Measurements from ENCODE around the gene USP54.
"Not testable (repeated sequence)": the region's sequence is repeated elsewhere in the genome, so short reads cannot be mapped to it uniquely, and the experiment has no call there.

The USP54 gene

DNA sequence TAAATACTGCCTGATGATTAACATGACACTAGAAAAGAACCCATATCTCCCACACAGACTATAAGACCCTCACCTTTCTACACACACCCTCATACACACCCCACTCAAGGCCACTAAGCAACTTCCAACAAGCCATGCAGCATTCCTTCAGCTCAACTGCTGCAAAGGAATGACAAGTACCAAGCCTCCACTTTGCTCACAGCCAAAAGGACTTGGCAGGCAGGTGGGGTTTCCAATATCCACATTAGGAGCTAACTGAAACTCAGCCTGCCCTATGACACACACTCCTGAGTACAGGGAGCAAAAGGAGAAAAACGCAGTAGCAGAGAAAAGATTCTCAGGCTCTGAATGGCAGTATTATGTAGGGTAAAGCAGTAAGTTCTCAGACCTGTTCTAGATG, 13.4 kb downstream of the USP54 start:
- no peaks in the 10 kb centered on the region for H3K27me3 ChIP-seq (ENCODE audit: insufficient read depth, poor library complexity, severe bottlenecking)
- H3K4me3 ChIP-seq (ENCODE audit: severe bottlenecking) = no peak overlapping the region
- peak; percentile 68; the same call in 2 of the 3 replicates for ATAC-seq (ENCODE audit: low read depth)
- no peak for DNase-seq (ENCODE audit: low spot score)
- no peak overlapping the region for H3K27ac ChIP-seq (ENCODE audit: poor library complexity, severe bottlenecking)
- peaks cover 13% of the 10 kb centered on the region for H3K4me1 ChIP-seq (ENCODE audit: insufficient read depth, poor library complexity, severe bottlenecking)
- H3K36me3 ChIP-seq (ENCODE audit: low read depth) = no peaks in the 10 kb centered on the region
- TF ChIP-seq, protein P1, sequence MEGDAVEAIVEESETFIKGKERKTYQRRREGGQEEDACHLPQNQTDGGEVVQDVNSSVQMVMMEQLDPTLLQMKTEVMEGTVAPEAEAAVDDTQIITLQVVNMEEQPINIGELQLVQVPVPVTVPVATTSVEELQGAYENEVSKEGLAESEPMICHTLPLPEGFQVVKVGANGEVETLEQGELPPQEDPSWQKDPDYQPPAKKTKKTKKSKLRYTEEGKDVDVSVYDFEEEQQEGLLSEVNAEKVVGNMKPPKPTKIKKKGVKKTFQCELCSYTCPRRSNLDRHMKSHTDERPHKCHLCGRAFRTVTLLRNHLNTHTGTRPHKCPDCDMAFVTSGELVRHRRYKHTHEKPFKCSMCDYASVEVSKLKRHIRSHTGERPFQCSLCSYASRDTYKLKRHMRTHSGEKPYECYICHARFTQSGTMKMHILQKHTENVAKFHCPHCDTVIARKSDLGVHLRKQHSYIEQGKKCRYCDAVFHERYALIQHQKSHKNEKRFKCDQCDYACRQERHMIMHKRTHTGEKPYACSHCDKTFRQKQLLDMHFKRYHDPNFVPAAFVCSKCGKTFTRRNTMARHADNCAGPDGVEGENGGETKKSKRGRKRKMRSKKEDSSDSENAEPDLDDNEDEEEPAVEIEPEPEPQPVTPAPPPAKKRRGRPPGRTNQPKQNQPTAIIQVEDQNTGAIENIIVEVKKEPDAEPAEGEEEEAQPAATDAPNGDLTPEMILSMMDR (IDR thresholded peaks at IDR 0.05; ENCODE audit: poor library complexity, severe bottlenecking) = no peak
- no peaks in the 10 kb centered on the region for H3K9me3 ChIP-seq (ENCODE audit: severe bottlenecking)

DNA sequence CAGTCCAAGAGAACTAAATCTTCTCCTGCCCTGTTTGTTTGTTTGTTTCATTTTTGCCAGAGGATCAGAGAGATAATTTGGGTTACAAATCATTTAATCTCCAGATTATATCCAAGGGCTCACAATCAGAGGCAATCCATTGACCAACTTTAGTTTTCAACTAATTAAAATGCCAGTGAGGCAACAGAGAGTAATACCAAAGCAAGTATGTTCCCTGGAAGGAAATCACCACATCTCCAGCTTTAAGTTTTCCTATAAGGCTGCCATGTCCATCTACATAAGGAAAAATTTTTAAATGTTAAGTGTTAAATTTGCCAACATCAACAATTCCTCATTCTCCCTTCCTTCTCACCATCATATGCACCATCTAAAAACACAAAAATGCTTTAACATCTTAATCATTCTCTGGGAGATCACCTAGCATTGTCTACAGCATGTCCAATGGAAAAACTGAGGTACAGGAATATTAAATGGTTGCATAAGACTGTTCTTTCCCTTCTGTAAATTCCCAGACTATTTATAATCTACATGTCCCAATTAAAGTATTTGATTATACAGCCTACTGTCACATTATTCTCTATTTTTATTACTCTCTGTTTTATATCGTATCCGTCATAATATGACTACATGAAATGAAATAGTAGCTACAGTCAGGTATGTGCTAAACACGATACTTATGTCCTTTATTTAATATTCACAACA, 14.1 kb downstream of the USP54 start:
- H3K4me1 ChIP-seq (ENCODE audit: insufficient read depth, poor library complexity, severe bottlenecking) = peaks cover 13% of the 10 kb centered on the region
- H3K27me3 ChIP-seq (ENCODE audit: insufficient read depth, poor library complexity, severe bottlenecking) = no peaks in the 10 kb centered on the region
- no peaks in the 10 kb centered on the region for H3K36me3 ChIP-seq (ENCODE audit: low read depth)
- H3K9me3 ChIP-seq (ENCODE audit: severe bottlenecking) = no peaks in the 10 kb centered on the region
- ATAC-seq (ENCODE audit: low read depth) (no peak), DNase-seq (ENCODE audit: low spot score) (no peak)
- TF ChIP-seq, protein P1 (IDR thresholded peaks at IDR 0.05; ENCODE audit: poor library complexity, severe bottlenecking) = no peak
- no peak overlapping the region for H3K27ac ChIP-seq (ENCODE audit: poor library complexity, severe bottlenecking)
- no peak overlapping the region for H3K4me3 ChIP-seq (ENCODE audit: severe bottlenecking)

DNA sequence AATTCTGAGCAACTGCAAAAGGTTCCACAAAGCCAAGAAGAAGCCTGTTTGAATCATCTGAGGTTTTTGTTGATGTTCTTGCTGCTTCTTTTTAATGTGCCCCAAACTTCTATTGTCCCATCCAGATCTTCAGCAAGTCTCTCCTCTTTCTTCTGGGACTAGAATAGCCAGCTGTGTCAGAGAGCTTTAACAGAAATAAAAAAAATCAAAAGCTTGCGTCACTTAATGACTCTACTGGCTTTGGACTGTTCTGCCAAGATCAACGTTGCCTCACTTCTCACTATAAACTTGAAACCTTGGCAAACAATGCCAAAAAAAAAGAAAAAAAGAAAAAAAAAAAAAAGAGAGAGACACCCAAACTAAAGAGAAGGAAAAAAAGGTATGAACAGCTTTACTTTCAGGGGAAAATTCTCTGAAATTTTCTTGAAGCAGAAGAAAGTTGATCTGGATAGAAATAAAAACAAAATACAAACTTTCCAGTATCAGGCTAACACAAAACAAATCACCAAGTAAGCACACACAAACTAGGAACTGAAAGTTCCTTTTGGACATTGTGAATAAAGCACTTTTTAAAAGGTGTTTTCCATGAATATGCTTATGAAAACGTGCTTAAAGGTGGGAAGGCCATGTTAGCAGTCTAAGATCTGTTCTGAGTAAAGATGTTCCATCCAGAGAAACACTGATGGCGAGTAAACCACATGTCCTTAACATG, 14.8 kb downstream of the USP54 start:
- Histone ChIP-seq H3K27ac (ENCODE audit: poor library complexity, severe bottlenecking) (no peak overlapping the region), H3K4me1 (ENCODE audit: insufficient read depth, poor library complexity, severe bottlenecking) (peaks cover 13% of the 10 kb centered on the region), H3K27me3 (ENCODE audit: insufficient read depth, poor library complexity, severe bottlenecking) (no peaks in the 10 kb centered on the region), H3K9me3 (ENCODE audit: severe bottlenecking) (no peaks in the 10 kb centered on the region), H3K36me3 (ENCODE audit: low read depth) (no peaks in the 10 kb centered on the region), H3K4me3 (ENCODE audit: severe bottlenecking) (no peak overlapping the region)
- TF ChIP-seq, protein P1 (IDR thresholded peaks at IDR 0.05; ENCODE audit: poor library complexity, severe bottlenecking) = no peak
- no peak for DNase-seq (ENCODE audit: low spot score)
- ATAC-seq (ENCODE audit: low read depth) = peak; percentile 60; the same call in 2 of the 3 replicates

DNA sequence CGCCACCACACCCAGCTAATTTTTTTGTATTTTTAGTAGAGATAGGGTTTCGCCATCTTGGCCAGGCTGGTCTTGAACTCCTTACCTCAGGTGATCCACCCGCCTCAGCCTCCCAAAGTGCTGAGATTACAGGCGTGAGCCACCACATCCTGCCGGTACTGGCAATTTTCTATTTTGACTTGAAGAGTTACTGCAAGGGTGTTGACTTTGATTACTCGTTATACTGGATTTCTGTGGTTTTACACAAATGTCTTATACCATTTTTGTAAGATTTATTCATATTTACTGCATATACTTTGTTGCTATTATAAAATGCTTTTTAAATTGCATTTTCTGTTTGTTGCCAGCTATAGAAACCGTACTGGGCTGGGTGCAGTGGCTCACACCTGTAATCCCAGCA, 24.1 kb downstream of the USP54 start:
- ATAC-seq (ENCODE audit: low read depth); DNase-seq (ENCODE audit: low spot score); H3K27ac ChIP-seq (ENCODE audit: poor library complexity, severe bottlenecking); H3K4me1 ChIP-seq (ENCODE audit: insufficient read depth, poor library complexity, severe bottlenecking); H3K9me3 ChIP-seq (ENCODE audit: severe bottlenecking); H3K4me3 ChIP-seq (ENCODE audit: severe bottlenecking); H3K36me3 ChIP-seq (ENCODE audit: low read depth); H3K27me3 ChIP-seq (ENCODE audit: insufficient read depth, poor library complexity, severe bottlenecking): not testable (repeated sequence)

DNA sequence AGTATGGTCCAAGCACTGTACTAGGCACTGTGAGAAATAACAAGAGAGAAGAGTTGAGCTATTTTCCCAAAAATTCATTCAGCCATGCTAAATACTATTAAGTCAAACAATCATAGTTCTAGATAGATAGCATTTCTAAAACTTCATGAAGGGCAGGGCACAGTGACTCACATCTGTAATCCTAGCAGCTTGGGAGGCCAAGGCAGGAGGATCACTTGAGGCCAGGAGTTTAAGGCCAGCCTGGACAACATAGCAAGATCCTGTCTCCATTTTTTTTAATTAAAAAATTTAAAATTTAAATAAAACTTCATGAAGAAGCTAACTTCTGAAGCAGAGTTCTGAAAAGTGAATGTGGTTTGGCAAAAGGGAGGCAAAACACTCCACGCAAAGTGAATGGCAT, 29.9 kb downstream of the USP54 start:
- ATAC-seq (ENCODE audit: low read depth) (no peak), DNase-seq (ENCODE audit: low spot score) (no peak)
- no peaks in the 10 kb centered on the region for H3K36me3 ChIP-seq (ENCODE audit: low read depth)
- H3K27ac ChIP-seq (ENCODE audit: poor library complexity, severe bottlenecking) = no peak overlapping the region
- H3K9me3 ChIP-seq (ENCODE audit: severe bottlenecking) = no peaks in the 10 kb centered on the region
- TF ChIP-seq, protein P1 (IDR thresholded peaks at IDR 0.05; ENCODE audit: poor library complexity, severe bottlenecking) = no peak
- H3K27me3 ChIP-seq (ENCODE audit: insufficient read depth, poor library complexity, severe bottlenecking) = no peaks in the 10 kb centered on the region
- H3K4me3 ChIP-seq (ENCODE audit: severe bottlenecking) = no peak overlapping the region
- no peaks in the 10 kb centered on the region for H3K4me1 ChIP-seq (ENCODE audit: insufficient read depth, poor library complexity, severe bottlenecking)
